HPDE6-E6E7 (cell line): ENCODE measurements around the gene PROP1.
"Not testable (repeated sequence)": the region's sequence is repeated elsewhere in the genome, so short reads cannot be mapped to it uniquely, and the experiment has no call there.

Source experiments
- DNase-seq: peaks from one replicate; pipeline ENCODE4 v3.0.0; 2011; ENCODE audit warnings: missing footprints; ENCODE audit errors: extremely low spot score

Gene PROP1

GRCh38 chr5:177982072-177982727 lies 13.8 kb downstream of the PROP1 start:
- DNase-seq: no peak

GRCh38 chr5:177981296-177982071 lies 14.6 kb downstream of the PROP1 start:
- DNase-seq: no peak

- no peak for DNase-seq
These were observed 15.3 kb downstream of the PROP1 start for GRCh38 chr5:177980743-177981151.

GRCh38 chr5:177977600-177977999 lies 18.4 kb downstream of the PROP1 start:
- not testable (repeated sequence) for DNase-seq

- DNase-seq: no peak
These were observed 22.9 kb downstream of the PROP1 start for GRCh38 chr5:177973066-177973635.

- DNase-seq: no peak
These were observed 23.4 kb downstream of the PROP1 start for GRCh38 chr5:177972613-177973012.

- not testable (repeated sequence) for DNase-seq
These were observed 24.0 kb downstream of the PROP1 start for GRCh38 chr5:177972014-177972413.

- DNase-seq: no peak
These were observed 27.3 kb downstream of the PROP1 start for GRCh38 chr5:177968661-177969211.

GRCh38 chr5:177967221-177967887 lies 28.7 kb downstream of the PROP1 start:
- no peak for DNase-seq

- DNase-seq: no peak
These were observed 29.2 kb downstream of the PROP1 start for GRCh38 chr5:177966839-177967166.

GRCh38 chr5:177966009-177966838 lies 29.8 kb downstream of the PROP1 start:
- no peak for DNase-seq

GRCh38 chr5:177964471-177964870 lies 31.6 kb downstream of the PROP1 start:
- DNase-seq: no peak

- no peak for DNase-seq
These were observed 32.1 kb downstream of the PROP1 start for GRCh38 chr5:177963966-177964365.

GRCh38 chr5:177959315-177959714 lies 36.7 kb downstream of the PROP1 start:
- no peak for DNase-seq

GRCh38 chr5:177958696-177959095 lies 37.3 kb downstream of the PROP1 start:
- no peak for DNase-seq

GRCh38 chr5:177957241-177957640 lies 38.8 kb downstream of the PROP1 start:
- no peak for DNase-seq

GRCh38 chr5:177953101-177953500 lies 42.9 kb downstream of the PROP1 start:
- not testable (repeated sequence) for DNase-seq

- DNase-seq: not testable (repeated sequence)
These were observed 46.4 kb downstream of the PROP1 start for GRCh38 chr5:177949656-177950055.

GRCh38 chr5:177949065-177949464 lies 47.0 kb downstream of the PROP1 start:
- DNase-seq: not testable (repeated sequence)

GRCh38 chr5:177947912-177948311 lies 48.1 kb downstream of the PROP1 start:
- DNase-seq: not testable (repeated sequence)

- not testable (repeated sequence) for DNase-seq
These were observed 50.3 kb downstream of the PROP1 start for GRCh38 chr5:177945601-177946283.
